ENCODE results near the gene GZMH.

DNA sequence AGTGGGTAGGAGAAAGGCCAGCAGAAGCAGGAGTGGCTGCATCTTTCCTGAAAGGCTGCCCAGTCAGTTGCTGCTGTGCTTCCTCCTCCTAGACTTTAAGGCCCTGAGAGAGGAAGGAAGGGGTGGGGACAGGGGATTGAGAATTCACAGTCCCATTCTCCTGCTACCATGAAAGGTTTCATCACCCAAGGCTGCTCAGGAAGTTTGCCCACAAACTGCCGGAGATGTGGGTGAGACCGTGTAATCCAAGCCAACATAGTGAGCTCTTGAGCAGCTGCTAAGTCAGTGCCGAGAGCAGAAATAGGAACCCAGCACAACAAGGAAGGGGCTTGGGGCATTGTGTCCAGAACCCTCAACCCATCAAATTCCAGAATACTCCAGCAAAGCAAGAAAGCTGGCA, 33.3 kb downstream of the GZMH start, which contains the start of gene CTSG:
- TF ChIP-seq, protein P1, sequence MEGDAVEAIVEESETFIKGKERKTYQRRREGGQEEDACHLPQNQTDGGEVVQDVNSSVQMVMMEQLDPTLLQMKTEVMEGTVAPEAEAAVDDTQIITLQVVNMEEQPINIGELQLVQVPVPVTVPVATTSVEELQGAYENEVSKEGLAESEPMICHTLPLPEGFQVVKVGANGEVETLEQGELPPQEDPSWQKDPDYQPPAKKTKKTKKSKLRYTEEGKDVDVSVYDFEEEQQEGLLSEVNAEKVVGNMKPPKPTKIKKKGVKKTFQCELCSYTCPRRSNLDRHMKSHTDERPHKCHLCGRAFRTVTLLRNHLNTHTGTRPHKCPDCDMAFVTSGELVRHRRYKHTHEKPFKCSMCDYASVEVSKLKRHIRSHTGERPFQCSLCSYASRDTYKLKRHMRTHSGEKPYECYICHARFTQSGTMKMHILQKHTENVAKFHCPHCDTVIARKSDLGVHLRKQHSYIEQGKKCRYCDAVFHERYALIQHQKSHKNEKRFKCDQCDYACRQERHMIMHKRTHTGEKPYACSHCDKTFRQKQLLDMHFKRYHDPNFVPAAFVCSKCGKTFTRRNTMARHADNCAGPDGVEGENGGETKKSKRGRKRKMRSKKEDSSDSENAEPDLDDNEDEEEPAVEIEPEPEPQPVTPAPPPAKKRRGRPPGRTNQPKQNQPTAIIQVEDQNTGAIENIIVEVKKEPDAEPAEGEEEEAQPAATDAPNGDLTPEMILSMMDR (IDR thresholded peaks at IDR 0.05): no peak
- TF ChIP-seq POLR2A (IDR thresholded peaks at IDR 0.05): no peak

All from ovary (tissue), 3 donors.